ENCODE data around the gene ATP2B3.
A peak's percentile ranks its signal among the peaks of the same experiment; 100 is the strongest.

ATP2B3 gene

GRCh38 chrX:153524234-153524633, 6.8 kb downstream of the ATP2B3 start:
- no peaks in the 10 kb centered on the region for H3K9me3 ChIP-seq (replicated peaks; ENCODE audit: low read length)
- peaks cover 7% of the 10 kb centered on the region for H3K27me3 ChIP-seq (ENCODE audit: control insufficient read depth, insufficient read depth, low read length)
- H3K4me3 ChIP-seq (ENCODE audit: low read length), result no peak overlapping the region
- H3K4me1 ChIP-seq (ENCODE audit: control insufficient read depth, insufficient read depth, low read length), result peaks cover 12% of the 10 kb centered on the region
- H3K36me3 ChIP-seq (ENCODE audit: insufficient read depth, low read length), result no peaks in the 10 kb centered on the region
- H3K9ac ChIP-seq (ENCODE audit: low read depth, low read length), result no peak overlapping the region
- H3K4me2 ChIP-seq (ENCODE audit: low read length), result no peak overlapping the region

- no peak overlapping the region for H3K4me3 ChIP-seq (ENCODE audit: low read length)
- no peaks in the 10 kb centered on the region for H3K9me3 ChIP-seq (replicated peaks; ENCODE audit: low read length)
- peaks cover 7% of the 10 kb centered on the region for H3K27me3 ChIP-seq (ENCODE audit: control insufficient read depth, insufficient read depth, low read length)
- no peaks in the 10 kb centered on the region for H3K36me3 ChIP-seq (ENCODE audit: insufficient read depth, low read length)
- H3K4me2 ChIP-seq (ENCODE audit: low read length), result no peak overlapping the region
- H3K4me1 ChIP-seq (ENCODE audit: control insufficient read depth, insufficient read depth, low read length), result peaks cover 9% of the 10 kb centered on the region
- no peak overlapping the region for H3K9ac ChIP-seq (ENCODE audit: low read depth, low read length)
Measured at GRCh38 chrX:153525451-153525850, 8.0 kb downstream of the ATP2B3 start.

GRCh38 chrX:153526042-153526441, 8.6 kb downstream of the ATP2B3 start:
- Histone ChIP-seq H3K4me3 (ENCODE audit: low read length) (no peak overlapping the region), H3K9me3 (replicated peaks; ENCODE audit: low read length) (no peaks in the 10 kb centered on the region), H3K4me2 (ENCODE audit: low read length) (no peak overlapping the region), H3K9ac (ENCODE audit: low read depth, low read length) (no peak overlapping the region), H3K4me1 (ENCODE audit: control insufficient read depth, insufficient read depth, low read length) (peaks cover 4% of the 10 kb centered on the region), H3K27me3 (ENCODE audit: control insufficient read depth, insufficient read depth, low read length) (peaks cover 7% of the 10 kb centered on the region), H3K36me3 (ENCODE audit: insufficient read depth, low read length) (no peaks in the 10 kb centered on the region)

GRCh38 chrX:153526801-153527200, 9.4 kb downstream of the ATP2B3 start:
- Histone ChIP-seq H3K9ac (ENCODE audit: low read depth, low read length) (no peak overlapping the region), H3K4me1 (ENCODE audit: control insufficient read depth, insufficient read depth, low read length) (no peaks in the 10 kb centered on the region), H3K27me3 (ENCODE audit: control insufficient read depth, insufficient read depth, low read length) (peaks cover 7% of the 10 kb centered on the region), H3K36me3 (ENCODE audit: insufficient read depth, low read length) (no peaks in the 10 kb centered on the region), H3K4me3 (ENCODE audit: low read length) (no peak overlapping the region), H3K9me3 (replicated peaks; ENCODE audit: low read length) (no peaks in the 10 kb centered on the region), H3K4me2 (ENCODE audit: low read length) (no peak overlapping the region)

- Histone ChIP-seq H3K27me3 (ENCODE audit: control insufficient read depth, insufficient read depth, low read length) (peaks cover 7% of the 10 kb centered on the region), H3K9me3 (replicated peaks; ENCODE audit: low read length) (no peaks in the 10 kb centered on the region), H3K9ac (ENCODE audit: low read depth, low read length) (no peak overlapping the region), H3K36me3 (ENCODE audit: insufficient read depth, low read length) (no peaks in the 10 kb centered on the region), H3K4me1 (ENCODE audit: control insufficient read depth, insufficient read depth, low read length) (no peaks in the 10 kb centered on the region), H3K4me2 (ENCODE audit: low read length) (no peak overlapping the region), H3K4me3 (ENCODE audit: low read length) (no peak overlapping the region)
Measured at GRCh38 chrX:153527208-153527607, 9.8 kb downstream of the ATP2B3 start.

GRCh38 chrX:153530411-153531129, 13.1 kb downstream of the ATP2B3 start:
- Histone ChIP-seq H3K4me3 (ENCODE audit: low read length) (no peak overlapping the region), H3K36me3 (ENCODE audit: insufficient read depth, low read length) (no peaks in the 10 kb centered on the region), H3K4me1 (ENCODE audit: control insufficient read depth, insufficient read depth, low read length) (peaks cover 4% of the 10 kb centered on the region), H3K9me3 (replicated peaks; ENCODE audit: low read length) (no peaks in the 10 kb centered on the region), H3K4me2 (ENCODE audit: low read length) (no peak overlapping the region), H3K27me3 (ENCODE audit: control insufficient read depth, insufficient read depth, low read length) (peaks cover 6% of the 10 kb centered on the region), H3K9ac (ENCODE audit: low read depth, low read length) (no peak overlapping the region)

GRCh38 chrX:153533091-153533490, 15.6 kb downstream of the ATP2B3 start:
- Histone ChIP-seq H3K4me3 (ENCODE audit: low read length) (no peak overlapping the region), H3K9me3 (replicated peaks; ENCODE audit: low read length) (no peaks in the 10 kb centered on the region), H3K36me3 (ENCODE audit: insufficient read depth, low read length) (no peaks in the 10 kb centered on the region), H3K27me3 (ENCODE audit: control insufficient read depth, insufficient read depth, low read length) (peaks cover 11% of the 10 kb centered on the region), H3K9ac (ENCODE audit: low read depth, low read length) (no peak overlapping the region), H3K4me1 (ENCODE audit: control insufficient read depth, insufficient read depth, low read length) (peaks cover 4% of the 10 kb centered on the region), H3K4me2 (ENCODE audit: low read length) (no peak overlapping the region)

GRCh38 chrX:153537080-153537479, 19.6 kb downstream of the ATP2B3 start:
- peaks cover 4% of the 10 kb centered on the region for H3K4me1 ChIP-seq (ENCODE audit: control insufficient read depth, insufficient read depth, low read length)
- no peak overlapping the region for H3K4me3 ChIP-seq (ENCODE audit: low read length)
- H3K9me3 ChIP-seq (replicated peaks; ENCODE audit: low read length), result no peaks in the 10 kb centered on the region
- H3K27me3 ChIP-seq (ENCODE audit: control insufficient read depth, insufficient read depth, low read length), result peaks cover 13% of the 10 kb centered on the region
- H3K36me3 ChIP-seq (ENCODE audit: insufficient read depth, low read length), result no peaks in the 10 kb centered on the region
- no peak overlapping the region for H3K9ac ChIP-seq (ENCODE audit: low read depth, low read length)
- no peak overlapping the region for H3K4me2 ChIP-seq (ENCODE audit: low read length)

- Histone ChIP-seq H3K4me3 (ENCODE audit: low read length) (no peak overlapping the region), H3K9ac (ENCODE audit: low read depth, low read length) (no peak overlapping the region), H3K27me3 (ENCODE audit: control insufficient read depth, insufficient read depth, low read length) (peaks cover 13% of the 10 kb centered on the region), H3K36me3 (ENCODE audit: insufficient read depth, low read length) (no peaks in the 10 kb centered on the region), H3K9me3 (replicated peaks; ENCODE audit: low read length) (no peaks in the 10 kb centered on the region), H3K4me1 (ENCODE audit: control insufficient read depth, insufficient read depth, low read length) (peaks cover 4% of the 10 kb centered on the region), H3K4me2 (ENCODE audit: low read length) (no peak overlapping the region)
Measured at GRCh38 chrX:153537526-153538295, 20.3 kb downstream of the ATP2B3 start.

GRCh38 chrX:153538424-153538823, 21.0 kb downstream of the ATP2B3 start:
- H3K4me1 ChIP-seq (ENCODE audit: control insufficient read depth, insufficient read depth, low read length), result peaks cover 1% of the 10 kb centered on the region
- H3K9me3 ChIP-seq (replicated peaks; ENCODE audit: low read length), result no peaks in the 10 kb centered on the region
- H3K27me3 ChIP-seq (ENCODE audit: control insufficient read depth, insufficient read depth, low read length), result peaks cover 13% of the 10 kb centered on the region
- no peak overlapping the region for H3K9ac ChIP-seq (ENCODE audit: low read depth, low read length)
- no peak overlapping the region for H3K4me2 ChIP-seq (ENCODE audit: low read length)
- no peaks in the 10 kb centered on the region for H3K36me3 ChIP-seq (ENCODE audit: insufficient read depth, low read length)
- H3K4me3 ChIP-seq (ENCODE audit: low read length), result no peak overlapping the region

- Histone ChIP-seq H3K4me1 (ENCODE audit: control insufficient read depth, insufficient read depth, low read length) (no peaks in the 10 kb centered on the region), H3K9me3 (replicated peaks; ENCODE audit: low read length) (no peaks in the 10 kb centered on the region), H3K9ac (ENCODE audit: low read depth, low read length) (no peak overlapping the region), H3K4me2 (ENCODE audit: low read length) (peak overlapping the region; percentile 36), H3K36me3 (ENCODE audit: insufficient read depth, low read length) (no peaks in the 10 kb centered on the region), H3K27me3 (ENCODE audit: control insufficient read depth, insufficient read depth, low read length) (peaks cover 13% of the 10 kb centered on the region), H3K4me3 (ENCODE audit: low read length) (no peak overlapping the region)
Measured at GRCh38 chrX:153539171-153539978, 21.9 kb downstream of the ATP2B3 start.
